Ovary (tissue), 9 donors: Measurements from ENCODE around the gene SOX10. TPM values are rescaled to one million over a fixed set of nuclear protein-coding genes. Genes with fewer than 3 reads are reported as not detected.

Source experiments
- DNase-seq, 5 donors: peaks; one replicate each; pipeline ENCODE4 v3.0.0-alpha.2; 2019 to 2020
- H3K27ac ChIP-seq, 2 donors: fragments of 200-600 bp; one replicate each; pipeline versions ENCODE4 v1.5.1 to v1.8.0; 2019 to 2022
- H3K27me3 ChIP-seq: fragments of 200-600 bp; one replicate; pipeline ENCODE4 v1.8.0; 2022
- H3K36me3 ChIP-seq: fragments of 200-600 bp; sonication (generic); one replicate; pipeline ENCODE4 v1.5.1; 2019
- H3K4me1 ChIP-seq: one replicate; pipeline ENCODE4 v1.8.1; 2013; ENCODE audit warnings: mild to moderate bottlenecking, moderate library complexity; ENCODE audit not compliant: insufficient read depth
- H3K4me3 ChIP-seq: fragments of 200-600 bp; sonication (generic); one replicate; pipeline ENCODE4 v1.5.1; 2017
- H3K9me3 ChIP-seq, 2 donors: fragments of 200-600 bp in 1 of 2; sonication (generic) in 1 of 2; one replicate each; pipeline versions ENCODE4 v1.5.1 to v1.8.1; 2013 to 2019; ENCODE audit warnings: mild to moderate bottlenecking in 1 of 2, moderate library complexity in 1 of 2
- EP300 ChIP-seq: sonication (generic); formaldehyde crosslinking; IDR thresholded peaks from one replicate; pipeline ENCODE4 v1.6.1; 2017; ENCODE audit warnings: antibody characterized with exemption
- POLR2A ChIP-seq: fragments of 450-650 bp; IDR thresholded peaks from one replicate; pipeline ENCODE4 v1.6.1; 2017; ENCODE audit warnings: antibody characterized with exemption, mild to moderate bottlenecking, moderate library complexity
- WGBS, 3 donors: extraction: QIAGEN DNeasy Blood & Tissue Kit in 1 of 3; methylation state at CpG; one replicate each; pipeline versions ENCODE4 v1.1.5 to v1.1.7; 2013 to 2017; 5-methylcytosine and 5-hydroxymethylcytosine counted together
- intact Hi-C, 4 donors: fragments of 100-400 bp; cut with DNase I; formaldehyde crosslinking; loops; one replicate each; pipeline versions ENCODE4 v1.11.0 to v1.15.1; 2022 to 2023
- polyA plus RNA-seq, 2 donors: library from polyadenylated mRNA; stranded (reverse); fragments of 200-250 nt in 1 of 2; fragments of 350-450 nt in 1 of 2; fragmentation: Illumina TruSeq in 1 of 2; extraction: RNeasy Lipid Tissue Mini Kit (QIAGEN cat#74804) in 1 of 2; gene quantifications; one replicate each; pipeline ENCODE4 v1.2.3, GENCODE V29; 2013 to 2014
- total RNA-seq, 7 donors: library from RNA; depleted of rRNA in 2 of 7; stranded (reverse); fragments of >200 nt in 2 of 7; fragmentation: NEBNext Ultra II Directional in 3 of 7; extraction: Animal tissue kit (Norgen Biotek cat#: 25700) in 3 of 7; gene quantifications; one replicate each; pipeline versions ENCODE4 v1.1.0 to v1.2.4, GENCODE V29; 2016 to 2023
- TF ChIP-seq, protein P1 (sequence below), 3 donors: fragments of 450-650 bp in 2 of 3; fragments of 200-600 bp in 1 of 3; IDR thresholded peaks; one replicate each; pipeline versions ENCODE4 v1.5.1 to v1.8.0; 2016 to 2022; ENCODE audit warnings: antibody characterized with exemption in 3 of 3, mild to moderate bottlenecking in 1 of 3
- donor health status: DM: no; HTN: no; CAD: no; lungs with moderate emphysema.
- donor health status: DM: no; HTN: no; CAD: no.
- donor health status: Bipolar disorder and iron deficiency.
- donor health status: DM: yes; HTN: yes; CAD: no.
- donor health status: DM: no; HTN: no; CAD: no.
- donor health status: DM: yes; HTN: yes; CAD: no.

The SOX10 gene
- total and polyA plus RNA-seq, 9 donors = 0.11 to 3.2 (median 1.3) TPM; not detected in 2

DNA sequence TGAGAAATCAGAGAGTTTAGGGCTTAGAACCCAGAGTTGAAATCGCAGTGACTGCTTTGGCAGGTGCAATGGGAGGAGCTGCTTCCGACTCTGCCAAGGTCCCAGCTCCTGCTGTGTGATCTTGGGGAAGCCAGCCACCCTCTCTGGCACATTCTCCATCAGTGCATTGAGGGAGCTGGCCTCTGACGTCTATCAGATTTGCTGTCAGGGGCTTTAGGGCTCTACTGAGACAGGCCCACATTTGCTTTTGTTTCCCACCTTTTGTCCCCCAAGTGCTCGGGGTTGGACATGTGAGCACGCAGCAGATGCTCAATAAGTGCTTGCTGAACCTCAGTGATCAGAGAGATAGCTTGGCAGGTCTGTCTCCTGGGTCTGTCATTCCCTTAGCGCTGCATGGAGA is 10.6 kb upstream of the SOX10 start:
- H3K27ac ChIP-seq = no peak overlapping the region
- intact Hi-C loops = loop anchor here in 1 of 4 donors (5.0 kb wide), 1 partner anchor 668 kb away; no protein-coding TSS in a partner anchor
- WGBS, 3 donors = 87 to 88% (median 88%) methylated on average over 6 of the region's 6 CpGs
- no peaks in the 10 kb centered on the region for H3K9me3 ChIP-seq
- H3K27me3 ChIP-seq = no peaks in the 10 kb centered on the region
- TF ChIP-seq EP300 = no peak
- TF ChIP-seq, protein P1, sequence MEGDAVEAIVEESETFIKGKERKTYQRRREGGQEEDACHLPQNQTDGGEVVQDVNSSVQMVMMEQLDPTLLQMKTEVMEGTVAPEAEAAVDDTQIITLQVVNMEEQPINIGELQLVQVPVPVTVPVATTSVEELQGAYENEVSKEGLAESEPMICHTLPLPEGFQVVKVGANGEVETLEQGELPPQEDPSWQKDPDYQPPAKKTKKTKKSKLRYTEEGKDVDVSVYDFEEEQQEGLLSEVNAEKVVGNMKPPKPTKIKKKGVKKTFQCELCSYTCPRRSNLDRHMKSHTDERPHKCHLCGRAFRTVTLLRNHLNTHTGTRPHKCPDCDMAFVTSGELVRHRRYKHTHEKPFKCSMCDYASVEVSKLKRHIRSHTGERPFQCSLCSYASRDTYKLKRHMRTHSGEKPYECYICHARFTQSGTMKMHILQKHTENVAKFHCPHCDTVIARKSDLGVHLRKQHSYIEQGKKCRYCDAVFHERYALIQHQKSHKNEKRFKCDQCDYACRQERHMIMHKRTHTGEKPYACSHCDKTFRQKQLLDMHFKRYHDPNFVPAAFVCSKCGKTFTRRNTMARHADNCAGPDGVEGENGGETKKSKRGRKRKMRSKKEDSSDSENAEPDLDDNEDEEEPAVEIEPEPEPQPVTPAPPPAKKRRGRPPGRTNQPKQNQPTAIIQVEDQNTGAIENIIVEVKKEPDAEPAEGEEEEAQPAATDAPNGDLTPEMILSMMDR (IDR thresholded peaks at IDR 0.05) = no peak
- no peak for TF ChIP-seq POLR2A
- no peak for DNase-seq
- H3K4me3 ChIP-seq = no peak overlapping the region
- H3K36me3 ChIP-seq = no peaks in the 10 kb centered on the region
- no peaks in the 10 kb centered on the region for H3K4me1 ChIP-seq

DNA sequence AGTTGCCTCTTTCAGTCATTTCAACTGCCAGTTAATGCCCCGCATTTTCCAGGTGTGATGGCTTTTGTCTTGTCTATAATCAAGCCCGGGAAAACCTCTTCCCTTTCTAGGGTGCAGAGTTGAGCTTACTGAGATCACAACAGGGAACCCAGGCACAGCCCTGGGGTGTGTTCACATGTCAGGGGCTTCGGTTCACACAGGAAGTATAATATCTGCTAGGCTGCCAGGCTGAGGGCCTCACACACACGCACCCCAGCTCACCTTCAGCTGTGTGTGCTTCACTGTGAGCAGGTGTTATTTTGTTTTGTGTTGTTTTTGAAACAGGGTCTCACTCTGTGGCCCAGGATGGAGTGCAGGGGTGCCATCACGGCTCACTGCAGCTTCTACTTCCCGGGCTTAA is 9.7 kb upstream of the SOX10 start:
- intact Hi-C loops = loop anchor here in 1 of 4 donors (5.0 kb wide), 1 partner anchor 667 kb away; no protein-coding TSS in a partner anchor
- Histone ChIP-seq H3K36me3 (no peaks in the 10 kb centered on the region), H3K4me1 (no peaks in the 10 kb centered on the region), H3K27ac (no peak overlapping the region), H3K4me3 (no peak overlapping the region), H3K9me3 (no peaks in the 10 kb centered on the region), H3K27me3 (no peaks in the 10 kb centered on the region)
- TF ChIP-seq EP300 (no peak), POLR2A (no peak)
- TF ChIP-seq, protein P1 (IDR thresholded peaks at IDR 0.05) = no peak
- DNase-seq = no peak
- WGBS, 3 donors = 81 to 87% (median 83%) methylated on average over 6 of the region's 6 CpGs

DNA sequence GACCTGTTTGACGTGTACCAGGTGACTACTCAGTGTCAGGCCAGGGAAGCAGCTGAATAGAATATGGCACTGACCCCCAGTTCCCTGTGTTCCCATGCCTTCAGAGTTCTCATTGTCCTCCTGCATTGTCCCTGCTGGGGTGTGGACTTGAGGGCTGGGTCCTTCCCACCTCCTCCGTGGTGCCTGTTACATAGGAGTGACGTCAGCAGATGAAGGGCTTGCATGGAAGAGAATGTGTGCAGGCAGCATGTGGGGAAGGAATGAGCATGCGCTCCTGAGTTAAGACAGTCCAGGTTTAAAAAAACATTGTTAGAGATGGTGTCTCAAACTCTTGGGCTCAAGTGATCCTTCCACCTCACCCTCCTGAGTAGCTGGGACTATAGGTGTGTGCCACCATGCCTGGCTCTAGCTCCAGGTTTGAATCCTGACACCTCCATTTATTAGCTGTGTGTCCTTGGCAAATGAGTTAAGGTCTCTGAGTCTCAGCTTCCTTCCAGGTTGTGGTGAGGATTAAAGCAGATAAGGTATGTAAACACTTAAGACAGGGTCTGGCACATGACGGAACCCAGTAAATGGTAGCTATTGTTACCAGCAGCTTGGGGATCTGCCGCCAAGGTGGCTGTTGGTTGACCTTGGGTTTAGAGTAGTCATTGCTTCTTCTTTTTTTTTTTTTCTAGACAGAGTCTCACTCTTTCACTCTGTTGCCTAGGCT is 7.5 kb upstream of the SOX10 start:
- intact Hi-C loops = loop anchor here in 1 of 4 donors (5.0 kb wide), 1 partner anchor 665 kb away; no protein-coding TSS in a partner anchor
- Histone ChIP-seq H3K27ac (no peak overlapping the region), H3K4me1 (no peaks in the 10 kb centered on the region), H3K36me3 (no peaks in the 10 kb centered on the region), H3K4me3 (no peak overlapping the region), H3K27me3 (no peaks in the 10 kb centered on the region), H3K9me3 (no peaks in the 10 kb centered on the region)
- TF ChIP-seq, protein P1 (IDR thresholded peaks at IDR 0.05) = no peak
- TF ChIP-seq POLR2A (no peak), EP300 (no peak)
- 74 to 80% (median 74%) methylated on average over 6 of the region's 6 CpGs for WGBS, 3 donors
- DNase-seq = no peak

DNA sequence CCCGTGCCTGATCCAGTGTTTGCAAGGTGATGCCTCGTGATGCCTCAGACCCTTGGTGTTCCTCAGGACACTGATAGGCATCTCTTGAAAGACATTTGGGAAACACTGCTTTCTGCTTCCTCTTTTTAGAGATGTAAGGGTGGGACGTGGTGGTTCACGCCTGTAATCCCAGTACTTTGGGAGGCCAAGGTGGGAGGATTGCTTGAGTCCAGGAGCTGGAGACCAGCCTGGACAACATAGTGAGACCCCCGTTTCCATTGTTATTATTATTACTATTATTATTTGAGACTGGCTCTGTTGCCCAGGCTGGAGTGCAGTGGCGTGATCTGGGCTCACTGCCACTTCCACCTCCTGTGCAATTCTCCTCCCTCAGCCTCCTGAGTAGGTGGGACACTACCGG is 6.5 kb upstream of the SOX10 start:
- H3K27me3 ChIP-seq = no peaks in the 10 kb centered on the region
- no peaks in the 10 kb centered on the region for H3K4me1 ChIP-seq
- TF ChIP-seq POLR2A = no peak
- TF ChIP-seq, protein P1 (IDR thresholded peaks at IDR 0.05) = no peak
- WGBS, 3 donors = 89 to 90% (median 89%) methylated on average over 7 of the region's 7 CpGs
- H3K27ac ChIP-seq = no peak overlapping the region
- no peaks in the 10 kb centered on the region for H3K36me3 ChIP-seq
- DNase-seq = no peak
- intact Hi-C loops = loop anchor here in 1 of 4 donors (5.0 kb wide), 1 partner anchor 664 kb away; no protein-coding TSS in a partner anchor
- H3K4me3 ChIP-seq = no peak overlapping the region
- no peaks in the 10 kb centered on the region for H3K9me3 ChIP-seq
